Ovary (tissue), 3 donors: ENCODE measurements around the gene TMC6.

Experiments
- POLR2A ChIP-seq: fragments of 450-650 bp; IDR thresholded peaks from one replicate; pipeline ENCODE4 v1.6.1; 2017; ENCODE audit warnings: antibody characterized with exemption, mild to moderate bottlenecking, moderate library complexity
- TF ChIP-seq, protein P1 (sequence below), 3 donors: fragments of 450-650 bp in 2 of 3; fragments of 200-600 bp in 1 of 3; IDR thresholded peaks; one replicate each; pipeline versions ENCODE4 v1.5.1 to v1.8.0; 2016 to 2022; ENCODE audit warnings: antibody characterized with exemption in 3 of 3, mild to moderate bottlenecking in 1 of 3
- donor health status: DM: no; HTN: no; CAD: no.

DNA sequence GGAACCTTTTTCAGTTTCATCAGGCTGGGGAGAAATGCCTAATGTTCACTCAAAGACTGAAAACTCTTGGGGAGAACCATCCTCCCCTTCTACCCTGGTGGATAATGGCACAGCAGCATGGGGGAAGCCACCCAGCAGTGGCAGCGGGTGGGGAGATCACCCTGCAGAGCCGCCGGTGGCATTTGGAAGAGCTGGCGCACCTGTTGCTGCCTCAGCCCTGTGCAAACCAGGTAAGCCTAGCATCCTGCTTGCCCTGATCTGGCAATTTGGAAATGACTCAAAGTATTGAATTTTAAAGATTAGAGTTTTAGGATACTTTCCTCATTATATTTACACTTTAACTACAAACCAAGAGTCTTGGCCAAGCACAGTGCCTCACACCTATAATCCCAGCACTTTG lies 63.8 kb downstream of the TMC6 start:
- TF ChIP-seq, protein P1, sequence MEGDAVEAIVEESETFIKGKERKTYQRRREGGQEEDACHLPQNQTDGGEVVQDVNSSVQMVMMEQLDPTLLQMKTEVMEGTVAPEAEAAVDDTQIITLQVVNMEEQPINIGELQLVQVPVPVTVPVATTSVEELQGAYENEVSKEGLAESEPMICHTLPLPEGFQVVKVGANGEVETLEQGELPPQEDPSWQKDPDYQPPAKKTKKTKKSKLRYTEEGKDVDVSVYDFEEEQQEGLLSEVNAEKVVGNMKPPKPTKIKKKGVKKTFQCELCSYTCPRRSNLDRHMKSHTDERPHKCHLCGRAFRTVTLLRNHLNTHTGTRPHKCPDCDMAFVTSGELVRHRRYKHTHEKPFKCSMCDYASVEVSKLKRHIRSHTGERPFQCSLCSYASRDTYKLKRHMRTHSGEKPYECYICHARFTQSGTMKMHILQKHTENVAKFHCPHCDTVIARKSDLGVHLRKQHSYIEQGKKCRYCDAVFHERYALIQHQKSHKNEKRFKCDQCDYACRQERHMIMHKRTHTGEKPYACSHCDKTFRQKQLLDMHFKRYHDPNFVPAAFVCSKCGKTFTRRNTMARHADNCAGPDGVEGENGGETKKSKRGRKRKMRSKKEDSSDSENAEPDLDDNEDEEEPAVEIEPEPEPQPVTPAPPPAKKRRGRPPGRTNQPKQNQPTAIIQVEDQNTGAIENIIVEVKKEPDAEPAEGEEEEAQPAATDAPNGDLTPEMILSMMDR (IDR thresholded peaks at IDR 0.05): no peak
- no peak for TF ChIP-seq POLR2A
